K562 (cell line): ENCODE data around the gene FGF5.

Experiments
- CBFA2T3 ChIP-seq: fragments of 450-650 bp; IDR thresholded peaks from 2 replicates; pipeline ENCODE4 v1.6.1; 2017
- CHD4 ChIP-seq: fragments of 200-600 bp; sonication (generic); IDR thresholded peaks from 3 replicates; pipeline ENCODE4 v1.6.1; 2012; ENCODE audit warnings: low read depth, mild to moderate bottlenecking, mixed read lengths, low read length, inconsistent platforms; ENCODE audit not compliant: insufficient read depth, insufficient replicate concordance, poor library complexity, severe bottlenecking
- FOXA1 ChIP-seq: fragments of 450-650 bp; IDR thresholded peaks from 2 replicates; pipeline ENCODE4 v1.6.1; 2016; ENCODE audit warnings: mild to moderate bottlenecking, borderline replicate concordance
- MAFK ChIP-seq: IDR thresholded peaks from 2 replicates; pipeline ENCODE4 v1.6.1; 2011; ENCODE audit warnings: low read length, improper control_type of control experiment
- PHF8 ChIP-seq: fragments of 200-600 bp; sonication (generic); IDR thresholded peaks from 2 replicates; pipeline ENCODE4 v1.6.1; 2012; ENCODE audit warnings: mixed run types, mild to moderate bottlenecking, inconsistent platforms, low read length, moderate library complexity, borderline replicate concordance
- TCF7L2 ChIP-seq: fragments of 150-350 bp; IDR thresholded peaks from 2 replicates; pipeline ENCODE4 v1.6.1; 2016; ENCODE audit warnings: low read depth, mild to moderate bottlenecking, low read length, moderate library complexity
- TF ChIP-seq, protein P1 (sequence below), 3 experiments: IDR thresholded peaks in 2 of 3; conservative IDR thresholded peaks in 1 of 3; 2 replicates each; pipeline ENCODE4 v1.5.1; 2011 to 2012; ENCODE audit warnings: low read length in 3 of 3, mild to moderate bottlenecking in 3 of 3, control low read depth in 2 of 3, improper control_type of control experiment in 1 of 3, inconsistent platforms in 1 of 3, low read depth in 1 of 3, mixed read lengths in 1 of 3, moderate library complexity in 1 of 3; ENCODE audit not compliant: insufficient read depth in 2 of 3
- TF ChIP-seq, protein P2 (sequence below): fragments of 250-450 bp; sonication (Bioruptor Pico); IDR thresholded peaks from 2 replicates; pipeline ENCODE4 v1.8.0; 2022; ENCODE audit warnings: inconsistent platforms, mild to moderate bottlenecking, moderate library complexity, borderline replicate concordance

DNA sequence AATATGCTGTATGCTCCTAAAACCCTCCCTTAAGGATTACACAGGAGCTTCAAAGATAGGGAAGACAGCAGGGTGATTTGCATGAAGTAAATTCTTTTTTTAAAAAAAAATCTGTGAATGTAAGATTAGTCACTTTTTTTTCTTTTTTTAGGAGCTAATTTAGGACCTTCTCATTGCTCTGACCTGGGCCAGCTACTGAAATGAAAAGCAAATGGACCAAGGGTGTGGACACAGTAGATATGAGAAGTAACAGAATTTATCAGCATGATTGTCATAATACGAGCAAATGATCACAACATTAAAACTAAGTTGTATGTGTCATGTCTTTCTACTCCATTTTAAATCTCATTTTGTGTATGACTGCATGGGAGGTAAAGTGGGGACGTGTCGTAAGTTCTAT, 6.6 kb upstream of the FGF5 start:
- TF ChIP-seq FOXA1: no peak
- TF ChIP-seq MAFK: no peak
- no peak for TF ChIP-seq CHD4
- TF ChIP-seq PHF8: no peak
- TF ChIP-seq TCF7L2: no peak
- TF ChIP-seq, protein P1, sequence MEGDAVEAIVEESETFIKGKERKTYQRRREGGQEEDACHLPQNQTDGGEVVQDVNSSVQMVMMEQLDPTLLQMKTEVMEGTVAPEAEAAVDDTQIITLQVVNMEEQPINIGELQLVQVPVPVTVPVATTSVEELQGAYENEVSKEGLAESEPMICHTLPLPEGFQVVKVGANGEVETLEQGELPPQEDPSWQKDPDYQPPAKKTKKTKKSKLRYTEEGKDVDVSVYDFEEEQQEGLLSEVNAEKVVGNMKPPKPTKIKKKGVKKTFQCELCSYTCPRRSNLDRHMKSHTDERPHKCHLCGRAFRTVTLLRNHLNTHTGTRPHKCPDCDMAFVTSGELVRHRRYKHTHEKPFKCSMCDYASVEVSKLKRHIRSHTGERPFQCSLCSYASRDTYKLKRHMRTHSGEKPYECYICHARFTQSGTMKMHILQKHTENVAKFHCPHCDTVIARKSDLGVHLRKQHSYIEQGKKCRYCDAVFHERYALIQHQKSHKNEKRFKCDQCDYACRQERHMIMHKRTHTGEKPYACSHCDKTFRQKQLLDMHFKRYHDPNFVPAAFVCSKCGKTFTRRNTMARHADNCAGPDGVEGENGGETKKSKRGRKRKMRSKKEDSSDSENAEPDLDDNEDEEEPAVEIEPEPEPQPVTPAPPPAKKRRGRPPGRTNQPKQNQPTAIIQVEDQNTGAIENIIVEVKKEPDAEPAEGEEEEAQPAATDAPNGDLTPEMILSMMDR (IDR thresholded peaks at IDR 0.05 in 2 of 3, conservative IDR thresholded peaks at IDR 0.05 in 1 of 3; ENCODE audit: insufficient read depth in 2 of 3, low read depth in 1 of 3, low read length in 3 of 3): no peak
- no peak; the same call in 1 of the 2 replicates for TF ChIP-seq CBFA2T3
- TF ChIP-seq, protein P2, sequence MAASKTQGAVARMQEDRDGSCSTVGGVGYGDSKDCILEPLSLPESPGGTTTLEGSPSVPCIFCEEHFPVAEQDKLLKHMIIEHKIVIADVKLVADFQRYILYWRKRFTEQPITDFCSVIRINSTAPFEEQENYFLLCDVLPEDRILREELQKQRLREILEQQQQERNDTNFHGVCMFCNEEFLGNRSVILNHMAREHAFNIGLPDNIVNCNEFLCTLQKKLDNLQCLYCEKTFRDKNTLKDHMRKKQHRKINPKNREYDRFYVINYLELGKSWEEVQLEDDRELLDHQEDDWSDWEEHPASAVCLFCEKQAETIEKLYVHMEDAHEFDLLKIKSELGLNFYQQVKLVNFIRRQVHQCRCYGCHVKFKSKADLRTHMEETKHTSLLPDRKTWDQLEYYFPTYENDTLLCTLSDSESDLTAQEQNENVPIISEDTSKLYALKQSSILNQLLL: no peak
